Measurements from ENCODE around the gene SAMD4B. TPM values are rescaled to one million over a fixed set of nuclear protein-coding genes. Genes with fewer than 3 reads are reported as not detected.

Gene SAMD4B
- total and polyA plus RNA-seq, 9 of the 15 experiments (the other 6 are each of a cell fraction or from before 2014, with no cell fraction given): 3.4 to 90.5 (median 38.0) TPM

GRCh38 chr19:39409208-39410016 is 67.2 kb downstream of the SAMD4B start:
- WGBS (ENCODE audit: insufficient coverage, low coverage, missing lambda C conversion rate): under 1% methylated on average over 32 of the region's 52 CpGs
- Histone ChIP-seq H3K4me2 (ENCODE audit: insufficient read depth, low read length) (peak overlapping the region; percentile 85), H3K4me3 (peak overlapping the region; percentile 61), H3K36me3 (ENCODE audit: control insufficient read depth, insufficient read depth, low read length) (peaks cover 13% of the 10 kb centered on the region; the same call in 1 of the 3 replicates), H3K27ac (ENCODE audit: extremely low read depth, low read depth, low read length) (peak overlapping the region; percentile 98), H3K4me1 (replicated peaks in 1 of 2; ENCODE audit: control insufficient read depth in 2 of 2, insufficient read depth in 2 of 2, low read length in 2 of 2) (peaks cover 50 to 76% of the 10 kb centered on the region in 2 experiments), H2AFZ (ENCODE audit: low read depth, low read length) (peak overlapping the region; percentile 85), H4K20me1 (replicated peaks; ENCODE audit: control insufficient read depth, insufficient read depth, low read length) (peaks cover 4% of the 10 kb centered on the region; the same call in 1 of the 2 replicates), H3K9me3 (replicated peaks; ENCODE audit: control insufficient read depth, insufficient read depth, low read depth, low read length) (no peaks in the 10 kb centered on the region), H3K79me2 (ENCODE audit: control insufficient read depth, insufficient read depth, low read length) (peaks cover 60% of the 10 kb centered on the region), H3K9ac (ENCODE audit: insufficient read depth in 1 of 2, low read depth in 2 of 2, low read length in 2 of 2) (peak overlapping the region; percentile 91 to 94), H3K27me3 (ENCODE audit: control insufficient read depth in 2 of 2, insufficient read depth in 2 of 2, low read length in 2 of 2) (no peaks in the 10 kb centered on the region), H3K9me1 (ENCODE audit: control insufficient read depth, insufficient read depth, low read length) (no peaks in the 10 kb centered on the region)
- in situ Hi-C loops (cut with MboI): no loop called here
- peak; percentile 32 for ATAC-seq
- intact Hi-C loops (cut with micrococcal nuclease): loop anchor here (2.0 to 5.0 kb wide), 4 partner anchors 67 to 287 kb away; partner anchors contain the start of gene SAMD4B
- peak; percentile 63 to 84 (median 74) for DNase-seq (ENCODE audit: extremely low read depth in 1 of 4, low spot score in 3 of 4)
- FAIRE-seq: no peak
- no TSS peak for BruUV-seq (replicated peaks)
- ChIA-PET POLR2A (interaction anchor here (1.0 to 4.0 kb wide), 5 partner anchors 11 to 88 kb away, joined by 6 to 18 read pairs (median 12); partner anchors contain the start of genes MED29, PAF1 and RPS16), CTCF (ENCODE audit: low intra/inter-chr PET ratio) (interaction anchor here (0.6 kb wide), 1 partner anchor 69 kb away, joined by 4 read pairs; no protein-coding TSS in a partner anchor)
- TF ChIP-seq ATF3 (IDR thresholded peaks at IDR 0.05): peak; percentile 98
- no peak for TF ChIP-seq ATF3 (CRISPR knock-in tag; conservative IDR thresholded peaks at IDR 0.05)
- peak; percentile 46 for TF ChIP-seq CXXC5 (CRISPR knock-in tag; IDR thresholded peaks at IDR 0.05)
- no peak for TF ChIP-seq SRF (CRISPR knock-in tag; IDR thresholded peaks at IDR 0.05)
- peak; percentile 19; the same call in 1 of the 2 replicates for TF ChIP-seq SPI1 (IDR thresholded peaks at IDR 0.05; ENCODE audit: borderline replicate concordance, low read depth, low read length)
- no peak for TF ChIP-seq RCOR1 (IDR thresholded peaks at IDR 0.05; ENCODE audit: borderline replicate concordance in 1 of 2, low read depth in 2 of 2, low read length in 2 of 2)
- peak in 1 of 2 experiments; percentile 88; a peak in 2 of 4 replicates for TF ChIP-seq SIN3A (IDR thresholded peaks at IDR 0.05; ENCODE audit: borderline replicate concordance in 2 of 2, control insufficient read depth in 1 of 2, low read depth in 2 of 2, low read length in 2 of 2)
- no peak for TF ChIP-seq MTA2 (IDR thresholded peaks at IDR 0.05; ENCODE audit: low read depth)
- TF ChIP-seq TAF7 (tag; IDR thresholded peaks at IDR 0.05): no peak
- TF ChIP-seq XRCC5 (IDR thresholded peaks at IDR 0.05; ENCODE audit: low read depth, low read length): no peak
- peak; percentile 6 to 41; a peak in 1 of 4 replicates for TF ChIP-seq HDAC1 (IDR thresholded peaks at IDR 0.05)
- TF ChIP-seq ELF1 (tag; IDR thresholded peaks at IDR 0.05): peak; percentile 31; the same call in 1 of the 2 replicates
- TF ChIP-seq PML (IDR thresholded peaks at IDR 0.05; ENCODE audit: low read length): peak; percentile 19
- TF ChIP-seq NBN (IDR thresholded peaks at IDR 0.05; ENCODE audit: low read depth): peak; percentile 47; the same call in 1 of the 2 replicates
- no peak for TF ChIP-seq TOE1 (IDR thresholded peaks at IDR 0.05; ENCODE audit: borderline replicate concordance)
- TF ChIP-seq TOE1 (CRISPR knock-in tag; IDR thresholded peaks at IDR 0.05; ENCODE audit: borderline replicate concordance, low read depth): no peak
- peak; percentile 36 for TF ChIP-seq CCNT2 (IDR thresholded peaks at IDR 0.05; ENCODE audit: borderline replicate concordance, extremely low read depth, insufficient read length, low read depth, low read length)
- TF ChIP-seq GTF2E2 (tag; IDR thresholded peaks at IDR 0.05): no peak; the same call in 1 of the 2 replicates
- TF ChIP-seq NFIC (IDR thresholded peaks at IDR 0.05): peak; percentile 15; the same call in 1 of the 2 replicates
- peak; percentile 83 for TF ChIP-seq CHD1 (IDR thresholded peaks at IDR 0.05; ENCODE audit: low read length)
- TF ChIP-seq HCFC1 (IDR thresholded peaks at IDR 0.05; ENCODE audit: low read depth, low read length): no peak
- TF ChIP-seq KHSRP (IDR thresholded peaks at IDR 0.05): peak; percentile 55
- TF ChIP-seq CTBP1 (IDR thresholded peaks at IDR 0.05; ENCODE audit: borderline replicate concordance): peak; percentile 77

Data from K562 (cell line).